HG03571 (cell line): ENCODE measurements around the gene KANSL1.
"Not testable (repeated sequence)": the region's sequence is repeated elsewhere in the genome, so short reads cannot be mapped to it uniquely, and the experiment has no call there.

Experiments
- ATAC-seq: cut with Tn5 transposase; IDR thresholded peaks from one replicate; pipeline ENCODE4 v1.9.1; 2021; ENCODE audit not compliant: unreplicated experiment

Gene KANSL1

GRCh38 chr17:46193151-46193625, at the start of gene KANSL1:
Gene KANSL1 (minus strand): TSS chr17:46193429. CDS start chr17:46172143, 21,286 bp downstream.
- peak; percentile 66 for ATAC-seq

GRCh38 chr17:46231359-46231758, 38.1 kb upstream of the KANSL1 start:
- ATAC-seq = not testable (repeated sequence)

GRCh38 chr17:46225274-46225794, 32.1 kb upstream of the KANSL1 start:
- peak; percentile 94 for ATAC-seq

- peak; percentile 39 for ATAC-seq
Observed at GRCh38 chr17:46224864-46225263, 31.6 kb upstream of the KANSL1 start.

GRCh38 chr17:46223041-46223440, 29.8 kb upstream of the KANSL1 start:
- ATAC-seq = not testable (repeated sequence)

- no peak for ATAC-seq
Observed at GRCh38 chr17:46216682-46217081, 23.5 kb upstream of the KANSL1 start.

- no peak for ATAC-seq
Observed at GRCh38 chr17:46212634-46213435, 19.6 kb upstream of the KANSL1 start.

- no peak for ATAC-seq
Observed at GRCh38 chr17:46208997-46209396, 15.8 kb upstream of the KANSL1 start.

- no peak for ATAC-seq
Observed at GRCh38 chr17:46205975-46206374, 12.7 kb upstream of the KANSL1 start.

- no peak for ATAC-seq
Observed at GRCh38 chr17:46202424-46202823, 9.2 kb upstream of the KANSL1 start.

GRCh38 chr17:46201491-46201890, 8.3 kb upstream of the KANSL1 start:
- ATAC-seq = no peak

GRCh38 chr17:46200197-46200596, 7.0 kb upstream of the KANSL1 start:
- ATAC-seq = no peak

- no peak for ATAC-seq
Observed at GRCh38 chr17:46199379-46199778, 6.2 kb upstream of the KANSL1 start.

- no peak for ATAC-seq
Observed at GRCh38 chr17:46198233-46198632, 5.0 kb upstream of the KANSL1 start.

- no peak for ATAC-seq
Observed at GRCh38 chr17:46197530-46197929, 4.3 kb upstream of the KANSL1 start.

GRCh38 chr17:46195939-46196716, 2.9 kb upstream of the KANSL1 start:
- ATAC-seq = no peak

- ATAC-seq = no peak
Observed at GRCh38 chr17:46195217-46195855, 2.1 kb upstream of the KANSL1 start.

GRCh38 chr17:46194393-46195216, 1.4 kb upstream of the KANSL1 start:
- no peak for ATAC-seq

GRCh38 chr17:46193626-46194392, 580 bp upstream of the KANSL1 start:
- ATAC-seq = peak; percentile 53
